LHCN-M2 (cell line): ENCODE measurements around the gene NHERF2. TPM values are rescaled to one million over a fixed set of nuclear protein-coding genes. Genes with fewer than 3 reads are reported as not detected.

Experiments
- DNase-seq: peaks from one replicate; pipeline ENCODE4 v3.0.0-alpha.2; 2012; ENCODE audit warnings: low read depth
- total RNA-seq: library from RNA; depleted of rRNA; stranded (reverse); fragments of >200 nt; gene quantifications from 2 replicates; pipeline ENCODE4 v1.2.3, GENCODE V29; 2014

Gene NHERF2
- total RNA-seq, 1 experiment from 2014 or later: 7.3 TPM

DNA sequence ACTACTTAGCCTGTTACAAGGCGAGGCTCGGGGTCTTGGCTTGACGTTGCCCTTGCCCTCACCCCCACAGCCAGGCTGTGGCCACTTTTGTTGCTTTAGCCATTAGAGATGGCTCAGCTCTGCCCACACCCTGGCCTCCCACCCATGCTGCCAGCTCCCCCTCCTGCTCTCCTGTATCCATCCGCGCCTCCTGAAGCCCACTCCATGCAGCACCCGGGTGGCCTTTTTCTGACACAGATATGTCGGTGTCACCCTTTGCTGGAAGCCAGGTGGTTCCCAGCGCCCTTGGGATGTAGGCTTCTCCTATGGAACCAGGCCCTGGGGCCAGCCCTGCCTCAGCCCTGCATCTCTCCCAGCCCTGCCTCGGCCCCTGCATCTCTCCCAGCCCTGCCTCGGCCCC is 30.7 kb downstream of the NHERF2 start:
- no peak for DNase-seq

DNA sequence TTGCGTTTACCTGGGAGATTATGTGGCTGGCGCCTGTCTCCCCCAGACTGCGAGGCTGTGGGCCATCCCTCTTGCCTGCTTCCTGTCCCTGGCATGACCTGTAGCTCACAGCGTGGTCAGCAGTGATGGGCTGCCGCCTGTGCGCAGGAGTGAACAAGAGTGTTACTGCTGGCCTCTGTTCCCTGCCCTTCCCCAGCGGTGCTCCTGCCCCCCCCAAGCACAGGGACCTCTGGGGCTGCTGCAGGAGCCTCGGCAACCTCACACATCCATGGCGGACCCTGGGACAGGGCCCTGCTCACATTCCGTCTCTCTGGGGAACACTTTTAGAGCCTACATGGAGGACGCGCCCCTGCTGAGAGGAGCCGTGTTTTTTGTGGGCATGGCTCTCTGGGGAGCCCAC is 31.7 kb downstream of the NHERF2 start:
- DNase-seq: no peak

DNA sequence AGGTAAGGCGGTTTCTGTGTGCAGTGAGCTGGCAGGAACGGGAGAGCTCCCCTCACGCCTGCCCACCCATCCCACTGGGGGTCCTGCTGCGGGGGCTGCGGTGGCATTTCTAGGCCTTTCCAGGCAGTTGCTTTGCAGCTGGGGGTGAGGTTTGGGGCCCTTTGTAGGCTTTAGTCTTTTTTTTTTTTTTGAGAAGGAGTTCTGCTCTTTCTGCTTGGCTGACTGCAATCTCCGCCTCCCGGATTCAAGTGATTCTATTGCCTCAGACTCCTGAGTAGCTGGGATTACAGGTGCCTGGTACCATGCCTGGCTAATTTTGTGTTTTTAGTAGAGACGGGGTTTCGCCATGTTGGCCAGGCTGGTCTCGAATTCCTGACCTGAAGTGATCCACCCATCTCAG is 32.2 kb downstream of the NHERF2 start:
- no peak for DNase-seq

GRCh38 chr16:2060346-2060745 is 33.6 kb downstream of the NHERF2 start:
- DNase-seq: no peak

GRCh38 chr16:2061023-2061422 is 34.3 kb downstream of the NHERF2 start:
- DNase-seq: no peak

DNA sequence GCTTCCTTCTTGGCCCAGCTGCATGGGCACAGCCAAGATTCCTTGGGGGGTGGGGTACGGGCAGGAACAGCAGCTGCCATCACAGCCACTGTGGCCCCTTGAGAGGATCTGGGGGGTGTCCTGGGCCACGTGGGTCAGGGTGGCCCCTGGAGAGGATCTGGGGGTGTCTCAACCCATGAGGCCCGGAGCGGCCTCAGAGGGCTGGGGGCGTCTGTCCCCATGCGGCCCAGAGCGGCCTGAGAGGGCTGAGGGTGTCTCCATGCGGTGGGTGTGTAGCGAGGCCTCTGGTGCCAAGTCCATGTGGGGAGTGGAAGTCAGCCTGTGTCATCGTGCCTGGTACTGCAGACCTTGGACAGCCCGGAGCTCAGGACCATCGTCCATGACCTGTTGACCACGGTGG is 34.8 kb downstream of the NHERF2 start:
- DNase-seq: no peak

DNA sequence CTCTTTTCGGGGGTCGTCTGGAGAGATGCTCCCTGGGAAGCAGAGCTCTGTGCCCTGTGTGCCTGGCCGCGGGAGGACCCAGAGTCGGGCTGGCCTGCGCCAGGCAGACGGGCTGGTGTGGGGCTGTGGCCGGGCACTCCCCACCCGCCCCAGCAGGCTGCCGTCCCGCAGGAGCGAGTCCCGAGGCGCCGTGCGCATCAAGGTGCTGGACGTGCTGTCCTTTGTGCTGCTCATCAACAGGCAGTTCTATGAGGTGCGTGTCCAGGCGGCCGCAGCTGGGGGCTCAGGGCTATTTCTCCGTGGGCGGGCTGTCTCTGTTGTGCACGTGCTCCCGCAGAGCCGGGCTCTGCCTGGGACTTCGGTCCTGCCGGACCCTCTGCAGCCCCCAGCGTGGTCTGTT is 36.1 kb downstream of the NHERF2 start:
- DNase-seq: no peak

- no peak for DNase-seq
Observed at GRCh38 chr16:2063861-2064260, 37.2 kb downstream of the NHERF2 start.

DNA sequence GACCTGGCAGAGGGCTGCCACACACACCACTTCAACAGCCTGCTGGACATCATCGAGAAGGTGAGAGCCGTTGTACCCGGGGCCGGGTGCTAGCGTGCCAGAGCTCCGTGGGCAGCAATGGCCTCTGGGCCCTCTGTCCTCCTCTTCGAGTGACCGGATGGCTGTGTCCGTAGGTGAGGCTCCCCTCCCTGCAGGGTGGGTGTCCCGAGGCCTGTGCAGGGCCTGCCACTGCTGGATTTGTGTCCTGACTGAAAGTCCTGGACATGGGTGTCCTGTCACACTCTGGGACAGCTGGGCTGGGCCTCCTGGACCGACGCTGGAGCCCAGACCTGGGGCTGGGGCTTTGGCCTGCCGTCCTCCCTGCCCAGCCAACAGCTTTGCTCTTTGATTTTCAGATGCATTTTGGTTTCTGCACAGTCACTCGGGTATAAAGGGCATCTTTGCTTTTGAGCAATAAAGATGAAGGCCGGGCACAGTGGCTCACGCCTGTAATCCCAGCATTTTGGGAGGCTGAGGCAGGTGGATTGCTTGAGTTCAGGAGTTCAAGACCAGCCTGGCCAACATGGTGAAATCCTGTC is 37.8 kb downstream of the NHERF2 start:
- DNase-seq: no peak

DNA sequence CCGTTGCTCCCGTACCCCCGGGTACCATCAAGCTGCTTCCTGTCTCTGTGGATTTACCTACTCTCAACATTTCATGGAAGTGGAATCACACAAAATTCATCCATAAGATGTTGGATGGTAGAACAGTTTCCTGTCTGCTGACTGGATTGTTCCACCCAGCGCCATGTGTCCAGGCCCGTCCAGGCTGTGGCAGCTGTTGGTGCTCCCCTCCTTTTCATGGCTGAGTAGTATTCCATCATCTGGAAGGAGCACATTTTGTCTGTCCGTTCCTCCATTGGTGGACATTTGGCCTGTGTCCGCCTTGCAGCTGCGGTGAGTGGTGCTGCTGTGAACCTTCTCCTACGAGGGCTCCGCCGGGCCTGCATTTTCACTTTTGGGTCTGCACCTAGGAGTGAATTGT is 39.4 kb downstream of the NHERF2 start:
- DNase-seq: no peak

DNA sequence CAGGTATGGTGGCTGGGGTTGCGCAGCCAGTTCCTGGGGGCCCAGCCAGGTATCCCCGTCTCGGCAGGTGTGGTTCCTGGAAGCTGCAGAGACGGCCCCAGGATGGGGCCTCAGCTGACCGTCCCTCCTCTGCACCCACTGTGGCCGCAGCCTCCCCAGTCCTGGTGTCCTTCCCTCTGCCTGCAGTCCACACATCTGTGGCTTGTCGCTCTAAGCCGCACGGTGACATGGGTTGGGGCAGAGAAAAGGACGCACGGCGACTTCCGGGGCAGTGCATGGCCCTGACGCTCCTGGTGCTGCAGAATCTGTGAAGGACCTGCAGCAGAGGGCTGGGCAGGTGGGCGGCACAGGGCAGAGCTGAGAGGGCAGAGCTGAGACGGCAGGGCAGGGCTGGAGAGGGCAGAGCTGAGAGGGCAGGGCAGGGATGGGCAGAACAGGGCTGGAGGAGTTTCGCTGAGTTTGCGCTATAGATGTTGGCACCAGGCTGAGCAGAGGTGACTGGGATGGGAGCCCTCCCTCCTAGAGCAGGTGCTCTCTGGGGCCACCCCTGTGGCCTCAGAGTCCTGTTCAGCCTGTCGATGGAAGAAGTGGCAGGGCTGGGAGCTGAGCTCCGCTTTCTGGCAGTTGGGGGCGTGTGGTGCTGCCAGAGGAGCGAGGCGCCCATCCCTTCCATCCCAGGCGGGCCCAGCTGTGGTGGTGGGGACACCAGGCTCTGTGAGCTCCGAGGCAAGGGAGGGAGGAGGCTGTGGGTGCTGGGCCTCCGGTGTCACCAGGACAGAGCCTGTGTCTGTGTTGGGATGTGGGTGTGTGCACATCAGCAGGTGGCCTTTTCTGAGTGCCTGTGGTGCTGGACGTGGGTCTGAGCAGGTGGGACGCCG is 44.1 kb downstream of the NHERF2 start:
- no peak for DNase-seq

DNA sequence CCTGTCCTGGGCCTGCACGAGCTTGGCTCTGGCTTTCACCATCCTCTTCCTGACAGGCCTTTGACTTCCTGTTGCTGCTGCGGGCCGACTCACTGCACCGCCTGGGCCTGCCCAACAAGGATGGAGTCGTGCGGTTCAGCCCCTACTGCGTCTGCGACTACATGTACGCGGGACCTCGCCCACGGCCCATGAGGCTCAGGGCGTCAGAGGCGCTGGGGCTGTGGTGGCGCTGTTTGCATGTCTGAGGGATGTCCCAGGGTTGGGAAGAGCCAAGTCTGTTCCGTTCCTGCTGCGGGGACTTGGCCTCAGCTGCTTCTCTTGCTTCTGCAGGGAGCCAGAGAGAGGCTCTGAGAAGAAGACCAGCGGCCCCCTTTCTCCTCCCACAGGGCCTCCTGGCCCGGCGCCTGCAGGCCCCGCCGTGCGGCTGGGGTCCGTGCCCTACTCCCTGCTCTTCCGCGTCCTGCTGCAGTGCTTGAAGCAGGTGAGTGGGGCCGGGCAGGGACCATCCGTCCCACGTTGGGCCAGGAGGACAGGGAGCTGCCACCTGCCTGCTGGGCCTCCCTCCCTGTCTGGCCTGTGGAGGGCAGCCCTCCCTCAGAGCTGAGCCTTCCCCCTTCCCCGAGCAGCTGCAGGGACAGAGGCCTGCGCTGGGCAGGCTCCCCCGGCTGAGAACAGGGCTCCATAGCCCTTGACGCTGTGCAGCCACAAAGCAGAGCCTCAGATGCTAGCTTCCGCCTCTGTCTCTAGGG is 44.9 kb downstream of the NHERF2 start:
- no peak for DNase-seq

DNA sequence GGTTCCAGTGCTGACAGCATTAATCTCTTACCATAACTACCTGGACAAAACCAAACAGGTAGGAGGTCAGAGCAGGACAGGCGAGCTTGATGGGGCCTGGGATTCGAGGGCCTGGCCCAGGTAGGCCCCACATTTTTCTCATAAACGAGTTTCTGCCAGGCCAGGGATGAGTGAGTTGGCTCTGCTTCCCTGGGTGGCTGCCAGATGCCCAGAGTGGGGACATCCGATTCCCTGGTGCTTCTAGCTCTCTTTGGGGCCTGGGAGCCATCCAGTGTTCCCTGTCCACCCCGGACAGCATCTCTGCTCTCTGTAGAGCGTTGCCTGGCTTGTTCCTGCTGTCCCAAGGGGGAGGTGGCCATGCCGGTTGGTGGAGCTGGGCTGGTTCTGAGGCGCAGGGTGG is 46.2 kb downstream of the NHERF2 start:
- DNase-seq: no peak

DNA sequence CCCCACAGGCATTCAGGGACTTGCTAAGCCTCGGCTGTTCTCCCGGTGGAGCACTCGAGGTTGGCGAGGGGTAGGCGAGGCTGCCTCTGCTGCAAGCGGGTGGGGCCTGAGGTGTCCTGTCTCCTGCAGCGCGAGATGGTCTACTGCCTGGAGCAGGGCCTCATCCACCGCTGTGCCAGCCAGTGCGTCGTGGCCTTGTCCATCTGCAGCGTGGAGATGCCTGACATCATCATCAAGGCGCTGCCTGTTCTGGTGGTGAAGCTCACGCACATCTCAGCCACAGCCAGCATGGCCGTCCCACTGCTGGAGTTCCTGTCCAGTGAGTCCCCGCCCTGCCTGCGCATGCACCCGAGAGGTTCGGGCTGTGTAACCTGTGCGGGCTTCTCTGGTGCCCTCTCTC is 47.4 kb downstream of the NHERF2 start:
- no peak for DNase-seq

DNA sequence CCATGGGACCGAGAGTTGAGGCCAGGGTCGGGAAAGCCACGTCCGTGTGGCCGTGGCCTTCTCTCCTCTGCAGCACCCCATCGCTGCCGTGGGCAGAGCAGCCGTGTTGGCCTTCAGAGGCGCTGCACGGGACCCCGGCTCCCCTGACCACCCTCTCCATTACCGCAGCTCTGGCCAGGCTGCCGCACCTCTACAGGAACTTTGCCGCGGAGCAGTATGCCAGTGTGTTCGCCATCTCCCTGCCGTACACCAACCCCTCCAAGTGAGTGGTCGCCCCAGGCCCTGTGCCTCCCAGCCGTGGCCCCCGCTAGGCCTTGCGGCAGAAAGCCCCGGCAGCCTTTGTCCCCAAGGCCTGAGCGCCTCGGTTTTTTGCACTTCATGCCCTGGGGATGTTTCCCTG is 48.9 kb downstream of the NHERF2 start:
- no peak for DNase-seq

GRCh38 chr16:2076072-2076865 is 49.6 kb downstream of the NHERF2 start:
- no peak for DNase-seq

DNA sequence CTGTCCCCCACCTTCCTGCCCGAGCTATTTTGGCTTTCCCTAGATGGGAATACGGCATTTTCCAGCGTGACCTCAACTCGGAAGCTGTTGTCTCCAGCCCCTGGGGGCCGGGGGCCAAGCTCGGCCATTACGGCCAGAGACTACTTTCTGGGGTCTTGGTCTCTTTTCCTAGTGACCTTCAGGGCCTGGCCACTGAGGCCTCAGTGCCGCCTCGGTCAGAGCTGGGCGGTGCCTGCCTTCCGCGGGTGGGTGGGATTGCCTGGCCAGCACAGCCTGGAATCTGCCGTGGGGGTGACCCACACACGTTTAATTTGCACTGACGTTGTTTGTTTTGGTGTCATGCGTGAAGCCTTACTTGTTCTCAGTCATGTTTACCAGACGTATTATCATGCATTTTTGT is 50.3 kb downstream of the NHERF2 start:
- DNase-seq: no peak

GRCh38 chr16:2077696-2078095 is 51.0 kb downstream of the NHERF2 start:
- DNase-seq: no peak

DNA sequence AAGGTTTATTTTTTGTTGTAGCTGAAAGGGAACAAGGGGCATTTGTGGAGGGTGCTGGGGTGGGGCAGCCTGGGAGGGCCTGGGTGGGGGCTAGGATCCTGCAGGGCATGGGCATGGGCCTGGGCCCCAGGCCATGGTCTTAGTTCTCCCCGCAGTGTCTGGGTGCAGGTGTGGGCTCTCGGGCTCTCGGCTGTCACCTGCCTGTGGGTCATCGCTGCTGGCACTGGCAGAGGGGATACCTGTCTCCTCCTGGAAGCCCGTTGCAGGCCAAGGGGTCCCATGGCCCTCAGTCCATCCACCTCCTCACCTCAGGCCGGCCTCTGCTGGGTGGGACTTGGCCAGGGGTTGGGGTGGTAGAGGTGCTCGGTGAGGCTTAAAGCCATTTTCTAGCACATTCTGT is 51.4 kb downstream of the NHERF2 start:
- no peak for DNase-seq

GRCh38 chr16:2078691-2079090 is 52.0 kb downstream of the NHERF2 start:
- DNase-seq: no peak

GRCh38 chr16:2079311-2079800 is 52.7 kb downstream of the NHERF2 start:
- DNase-seq: no peak

DNA sequence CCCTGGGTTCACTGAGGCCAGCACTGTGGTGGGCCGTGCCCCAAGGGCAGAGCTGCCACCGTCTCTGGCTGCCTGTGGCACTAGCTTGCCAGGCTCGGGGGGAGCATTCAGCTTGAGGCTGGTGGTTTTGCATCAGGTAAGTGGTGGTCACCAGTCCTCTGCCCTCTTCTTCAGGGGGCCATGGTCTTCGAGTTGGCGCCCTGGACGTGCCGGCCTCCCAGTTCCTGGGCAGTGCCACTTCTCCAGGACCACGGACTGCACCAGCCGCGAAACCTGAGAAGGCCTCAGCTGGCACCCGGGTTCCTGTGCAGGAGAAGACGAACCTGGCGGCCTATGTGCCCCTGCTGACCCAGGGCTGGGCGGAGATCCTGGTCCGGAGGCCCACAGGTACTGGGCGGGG is 53.3 kb downstream of the NHERF2 start:
- DNase-seq: no peak
